ENCODE results near the gene NOTCH3. TPM values are rescaled to one million over a fixed set of nuclear protein-coding genes. Genes with fewer than 3 reads are reported as not detected.

NOTCH3 gene
- total RNA-seq, 2 experiments from 2014 or later = not detected

GRCh38 chr19:15126131-15126910 is 74.5 kb downstream of the NOTCH3 start:
- DNase-seq (no peak), ATAC-seq (no peak)
- CTCF ChIA-PET = interaction anchor here (0.6 to 2.1 kb wide), 7 partner anchors 25 to 776 kb away, joined by 3 to 9 read pairs (median 3); partner anchors contain the start of gene AKAP8L
- H3K27ac Mint-ChIP-seq = peak overlapping the region; percentile 52
- H3K36me3 Mint-ChIP-seq = peaks cover 3% of the 10 kb centered on the region
- H3K9me3 Mint-ChIP-seq (ENCODE audit: low read depth) = no peaks in the 10 kb centered on the region
- peaks cover 19% of the 10 kb centered on the region for H3K4me1 Mint-ChIP-seq
- H3K4me3 Mint-ChIP-seq = peak overlapping the region; percentile 96
- H3K27me3 Mint-ChIP-seq = peaks cover 6% of the 10 kb centered on the region

- Mint-ChIP-seq H3K27me3 (peaks cover 6% of the 10 kb centered on the region), H3K9me3 (ENCODE audit: low read depth) (no peaks in the 10 kb centered on the region), H3K36me3 (peaks cover 10% of the 10 kb centered on the region), H3K4me3 (peak overlapping the region; percentile 96), H3K4me1 (peaks cover 19% of the 10 kb centered on the region), H3K27ac (peak overlapping the region; percentile 97)
- DNase-seq (peak; percentile 99), ATAC-seq (peak; percentile 92)
- CTCF ChIA-PET = interaction anchor here (0.6 to 2.1 kb wide), 8 partner anchors 24 to 777 kb away, joined by 3 to 9 read pairs (median 6); partner anchors contain the start of gene AKAP8L
Measured at GRCh38 chr19:15125232-15126067, 75.3 kb downstream of the NOTCH3 start.

- Mint-ChIP-seq H3K4me3 (peak overlapping the region; percentile 96), H3K9me3 (ENCODE audit: low read depth) (no peaks in the 10 kb centered on the region), H3K27ac (peak overlapping the region; percentile 97), H3K27me3 (peaks cover 3% of the 10 kb centered on the region), H3K36me3 (peaks cover 16% of the 10 kb centered on the region), H3K4me1 (peaks cover 15% of the 10 kb centered on the region)
- CTCF ChIA-PET = interaction anchor here (0.7 to 1.8 kb wide), 3 partner anchors 23 to 137 kb away, joined by 3 to 8 read pairs (median 7); no protein-coding TSS in a partner anchor
- peak; percentile 0 for ATAC-seq
- DNase-seq = peak; percentile 56
Measured at GRCh38 chr19:15124572-15125231, 76.1 kb downstream of the NOTCH3 start.

- Mint-ChIP-seq H3K9me3 (ENCODE audit: low read depth) (no peaks in the 10 kb centered on the region), H3K27ac (peak overlapping the region; percentile 97), H3K27me3 (peaks cover 1% of the 10 kb centered on the region), H3K4me1 (peaks cover 15% of the 10 kb centered on the region), H3K4me3 (peak overlapping the region; percentile 96), H3K36me3 (peaks cover 23% of the 10 kb centered on the region)
- ATAC-seq (no peak), DNase-seq (no peak)
- CTCF ChIA-PET = interaction anchor here (0.7 to 1.8 kb wide), 3 partner anchors 22 to 137 kb away, joined by 3 to 8 read pairs (median 7); no protein-coding TSS in a partner anchor
Measured at GRCh38 chr19:15123900-15124299, 76.9 kb downstream of the NOTCH3 start.

GRCh38 chr19:15123031-15123890 is 77.5 kb downstream of the NOTCH3 start:
- DNase-seq = no peak
- Mint-ChIP-seq H3K36me3 (peaks cover 30% of the 10 kb centered on the region), H3K27ac (no peak overlapping the region), H3K27me3 (no peaks in the 10 kb centered on the region), H3K9me3 (ENCODE audit: low read depth) (no peaks in the 10 kb centered on the region), H3K4me1 (peaks cover 15% of the 10 kb centered on the region), H3K4me3 (no peak overlapping the region)
- CTCF ChIA-PET = interaction anchor here (0.5 to 1.8 kb wide), 2 partner anchors 9 to 31 kb away, joined by 3 to 7 read pairs; no protein-coding TSS in a partner anchor
- ATAC-seq = no peak

- H3K27me3 Mint-ChIP-seq = no peaks in the 10 kb centered on the region
- H3K27ac Mint-ChIP-seq = no peak overlapping the region
- H3K9me3 Mint-ChIP-seq (ENCODE audit: low read depth) = no peaks in the 10 kb centered on the region
- no peak overlapping the region for H3K4me3 Mint-ChIP-seq
- DNase-seq (no peak), ATAC-seq (no peak)
- peaks cover 15% of the 10 kb centered on the region for H3K4me1 Mint-ChIP-seq
- CTCF ChIA-PET = no interaction called here
- peaks cover 32% of the 10 kb centered on the region for H3K36me3 Mint-ChIP-seq
Measured at GRCh38 chr19:15122331-15123030, 78.3 kb downstream of the NOTCH3 start.

- CTCF ChIA-PET = interaction anchor here (0.5 to 0.6 kb wide), 2 partner anchors 8 to 1436 kb away, joined by 3 to 4 read pairs; no protein-coding TSS in a partner anchor
- ATAC-seq (no peak), DNase-seq (no peak)
- Mint-ChIP-seq H3K4me1 (peaks cover 12% of the 10 kb centered on the region), H3K9me3 (ENCODE audit: low read depth) (no peaks in the 10 kb centered on the region), H3K4me3 (no peak overlapping the region), H3K27me3 (no peaks in the 10 kb centered on the region), H3K36me3 (peaks cover 38% of the 10 kb centered on the region), H3K27ac (no peak overlapping the region)
Measured at GRCh38 chr19:15120135-15121026, 80.4 kb downstream of the NOTCH3 start.

GRCh38 chr19:15118789-15119494 is 81.9 kb downstream of the NOTCH3 start:
- Mint-ChIP-seq H3K4me3 (no peak overlapping the region), H3K27me3 (no peaks in the 10 kb centered on the region), H3K4me1 (peaks cover 6% of the 10 kb centered on the region), H3K27ac (no peak overlapping the region), H3K9me3 (ENCODE audit: low read depth) (no peaks in the 10 kb centered on the region), H3K36me3 (peaks cover 38% of the 10 kb centered on the region)
- CTCF ChIA-PET = no interaction called here
- ATAC-seq = no peak
- no peak for DNase-seq

- Mint-ChIP-seq H3K4me3 (no peak overlapping the region), H3K9me3 (ENCODE audit: low read depth) (no peaks in the 10 kb centered on the region), H3K27ac (no peak overlapping the region), H3K36me3 (peaks cover 38% of the 10 kb centered on the region), H3K4me1 (no peaks in the 10 kb centered on the region), H3K27me3 (no peaks in the 10 kb centered on the region)
- ATAC-seq = no peak
- DNase-seq = no peak
- CTCF ChIA-PET = no interaction called here
Measured at GRCh38 chr19:15118248-15118647, 82.5 kb downstream of the NOTCH3 start.

GRCh38 chr19:15116856-15117255 is 83.9 kb downstream of the NOTCH3 start:
- Mint-ChIP-seq H3K4me3 (no peak overlapping the region), H3K27me3 (no peaks in the 10 kb centered on the region), H3K27ac (no peak overlapping the region), H3K4me1 (no peaks in the 10 kb centered on the region), H3K36me3 (peaks cover 35% of the 10 kb centered on the region), H3K9me3 (ENCODE audit: low read depth) (no peaks in the 10 kb centered on the region)
- no peak for ATAC-seq
- CTCF ChIA-PET = no interaction called here
- DNase-seq = no peak
